Muscle layer of duodenum (tissue), 2 donors: Measurements from ENCODE around the gene DLG1.
"Not testable (repeated sequence)": the region's sequence is repeated elsewhere in the genome, so short reads cannot be mapped to it uniquely, and the experiment has no call there.

Experiments
- H3K27ac ChIP-seq: one replicate; pipeline ENCODE4 v1.7.0; 2013; ENCODE audit warnings: mild to moderate bottlenecking, low read length
- H3K27me3 ChIP-seq: one replicate; pipeline ENCODE4 v1.7.0; 2013; ENCODE audit warnings: low read depth, mild to moderate bottlenecking, control low read depth, low read length
- H3K36me3 ChIP-seq, 2 donors: one replicate each; pipeline ENCODE4 v1.7.0; 2013; ENCODE audit warnings: low read length in 2 of 2, control low read depth in 1 of 2, mild to moderate bottlenecking in 1 of 2; ENCODE audit not compliant: insufficient read depth in 2 of 2, control insufficient read depth in 1 of 2
- H3K4me1 ChIP-seq, 2 donors: one replicate each; pipeline ENCODE4 v1.7.0; 2013; ENCODE audit warnings: low read length in 2 of 2, mild to moderate bottlenecking in 2 of 2, control low read depth in 1 of 2, moderate library complexity in 1 of 2; ENCODE audit not compliant: insufficient read depth in 2 of 2, control insufficient read depth in 1 of 2
- H3K4me3 ChIP-seq, 2 donors: one replicate each; pipeline ENCODE4 v1.7.0; 2013; ENCODE audit warnings: low read length in 2 of 2, low read depth in 1 of 2, mild to moderate bottlenecking in 1 of 2
- H3K9me3 ChIP-seq, 2 donors: one replicate each; pipeline ENCODE4 v1.7.0; 2013; ENCODE audit warnings: low read length in 2 of 2, control low read depth in 1 of 2, mild to moderate bottlenecking in 1 of 2; ENCODE audit not compliant: control insufficient read depth in 1 of 2
- donor health status: healthy.

DLG1 gene

DNA sequence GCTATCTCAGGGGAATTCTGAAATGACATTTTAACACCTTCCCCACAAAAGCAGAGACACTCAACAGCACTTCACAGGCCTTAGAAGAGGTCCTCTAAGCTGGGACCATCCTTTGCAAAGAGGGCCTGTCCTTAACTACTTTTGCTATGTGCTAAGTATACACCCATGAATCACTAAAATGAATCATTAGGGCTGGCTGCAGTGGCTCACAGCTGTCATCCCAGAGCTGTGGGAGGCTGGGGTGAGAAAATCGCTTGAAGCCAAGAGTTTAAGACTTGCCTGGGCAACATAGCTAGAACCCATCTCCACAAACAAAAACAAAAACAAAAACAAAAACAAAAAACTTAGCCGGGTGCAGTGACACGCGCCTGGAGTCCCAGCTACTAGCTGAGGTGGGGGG is 214.9 kb downstream of the DLG1 start:
- Histone ChIP-seq H3K36me3 (peaks cover 0 to 4% of the 10 kb centered on the region in 2 donors), H3K9me3 (no peaks in the 10 kb centered on the region), H3K27me3 (no peaks in the 10 kb centered on the region), H3K4me1 (no peaks in the 10 kb centered on the region), H3K4me3 (no peak overlapping the region), H3K27ac (no peak overlapping the region)

DNA sequence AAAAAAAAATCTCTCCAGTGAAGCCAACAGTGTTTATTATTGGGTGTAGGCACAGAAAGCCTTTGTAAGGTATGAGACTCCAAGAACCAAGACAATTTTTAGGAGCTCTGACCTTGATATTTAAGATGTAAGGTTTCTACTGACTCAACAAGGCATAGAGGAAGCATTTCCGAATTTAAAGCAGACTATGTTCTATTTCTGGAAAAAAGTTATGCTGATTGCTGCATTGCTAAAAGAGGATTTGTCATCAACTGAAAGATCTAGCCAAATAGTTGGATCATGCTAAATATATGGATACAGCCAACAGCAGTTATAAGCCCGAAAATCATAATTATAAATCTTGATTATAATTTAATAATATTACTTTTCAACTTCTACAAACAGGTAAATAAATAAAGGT is 215.5 kb downstream of the DLG1 start:
- H3K9me3 ChIP-seq: no peaks in the 10 kb centered on the region
- H3K27me3 ChIP-seq: no peaks in the 10 kb centered on the region
- no peak overlapping the region for H3K4me3 ChIP-seq
- no peaks in the 10 kb centered on the region for H3K4me1 ChIP-seq
- H3K36me3 ChIP-seq: no peaks in the 10 kb centered on the region
- no peak overlapping the region for H3K27ac ChIP-seq

DNA sequence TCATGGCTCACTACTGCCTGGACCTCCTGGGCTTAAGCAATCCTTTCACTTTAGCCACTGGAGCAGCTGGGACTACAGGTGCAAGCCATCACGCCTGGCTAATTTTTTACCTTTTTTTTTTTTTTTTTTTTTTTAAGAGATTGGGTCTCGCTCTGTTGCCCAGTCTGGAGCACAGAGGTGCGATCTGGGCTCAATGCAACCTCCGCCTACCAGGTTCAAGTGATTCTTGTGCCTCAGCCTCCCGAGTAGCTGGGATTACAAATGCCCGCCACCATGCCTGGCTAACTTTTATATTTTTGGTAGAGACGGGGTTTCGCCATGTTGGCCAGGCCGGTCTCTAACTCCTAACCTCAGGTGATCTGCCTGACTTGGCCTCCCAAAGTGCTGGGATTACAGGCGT is 218.1 kb downstream of the DLG1 start:
- no peaks in the 10 kb centered on the region for H3K4me1 ChIP-seq
- H3K27me3 ChIP-seq: no peaks in the 10 kb centered on the region
- peaks cover 4 to 5% of the 10 kb centered on the region in 2 donors for H3K36me3 ChIP-seq
- no peak overlapping the region for H3K4me3 ChIP-seq
- H3K9me3 ChIP-seq: no peaks in the 10 kb centered on the region
- H3K27ac ChIP-seq: no peak overlapping the region

DNA sequence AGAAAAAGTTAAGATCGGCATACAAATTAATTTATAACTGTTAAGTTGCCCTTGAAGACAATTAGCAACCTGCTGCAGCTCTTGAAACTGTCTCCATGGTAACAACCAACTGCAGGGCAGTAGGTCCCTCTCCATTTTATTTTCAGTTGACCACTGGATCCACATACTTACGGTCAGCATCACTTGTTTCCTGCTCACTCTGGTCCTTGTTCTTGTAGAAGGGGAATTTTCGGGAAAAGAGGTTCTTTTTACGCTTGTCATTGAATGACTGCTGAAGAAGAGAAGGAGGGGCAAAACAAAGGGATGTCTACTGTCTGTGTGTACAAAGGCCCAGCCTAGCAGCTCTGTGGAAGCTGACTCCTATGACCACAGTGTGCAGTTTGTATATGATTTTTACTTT is 222.0 kb downstream of the DLG1 start:
- peaks cover 4 to 12% of the 10 kb centered on the region in 2 donors for H3K36me3 ChIP-seq
- no peak overlapping the region for H3K4me3 ChIP-seq
- H3K27me3 ChIP-seq: no peaks in the 10 kb centered on the region
- no peaks in the 10 kb centered on the region for H3K9me3 ChIP-seq
- H3K4me1 ChIP-seq: no peaks in the 10 kb centered on the region
- no peak overlapping the region for H3K27ac ChIP-seq

DNA sequence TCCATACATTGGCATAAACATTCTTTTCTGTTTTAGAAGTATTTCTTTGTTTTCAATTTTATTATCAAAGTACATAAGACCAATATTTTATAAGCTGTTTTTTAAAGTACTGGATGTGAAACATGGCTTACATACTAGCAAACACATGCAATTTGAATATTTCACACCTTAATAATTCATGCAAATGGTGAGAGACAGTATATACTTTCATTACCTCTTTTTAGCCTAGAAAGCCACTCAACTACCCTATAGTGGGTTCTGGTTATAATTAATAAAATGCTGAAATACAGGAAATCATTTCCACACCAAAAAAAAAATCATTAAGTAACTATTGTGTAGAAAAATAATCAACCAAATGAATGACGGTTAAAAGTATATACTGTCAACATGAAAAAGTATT is 230.3 kb downstream of the DLG1 start:
- Histone ChIP-seq H3K4me1 (no peaks in the 10 kb centered on the region), H3K27me3 (no peaks in the 10 kb centered on the region), H3K9me3 (no peaks in the 10 kb centered on the region), H3K27ac (no peak overlapping the region), H3K4me3 (no peak overlapping the region), H3K36me3 (peaks cover 19 to 30% of the 10 kb centered on the region in 2 donors)

DNA sequence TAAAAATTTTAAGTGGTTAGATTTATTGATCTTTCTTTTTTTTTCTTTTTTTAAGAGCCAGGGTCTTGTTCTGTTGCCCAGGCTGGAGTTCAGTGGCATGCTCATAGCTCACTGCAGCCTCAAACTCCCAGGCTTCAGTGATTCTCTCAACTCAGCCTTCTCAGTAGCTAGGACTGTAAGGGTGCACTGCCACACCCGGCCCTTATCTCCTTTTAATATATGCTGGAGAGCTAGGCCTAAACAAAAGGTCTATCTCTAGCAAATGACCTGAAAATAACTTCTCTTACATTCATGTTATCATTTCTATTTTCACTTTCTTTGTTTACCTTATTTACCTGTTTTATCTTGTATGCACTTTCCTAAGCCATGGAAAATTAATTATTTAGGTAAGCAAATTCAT is 233.6 kb downstream of the DLG1 start:
- Histone ChIP-seq H3K9me3 (no peaks in the 10 kb centered on the region), H3K36me3 (peaks cover 32 to 36% of the 10 kb centered on the region in 2 donors), H3K27ac (no peak overlapping the region), H3K4me3 (no peak overlapping the region), H3K27me3 (no peaks in the 10 kb centered on the region), H3K4me1 (no peaks in the 10 kb centered on the region)

DNA sequence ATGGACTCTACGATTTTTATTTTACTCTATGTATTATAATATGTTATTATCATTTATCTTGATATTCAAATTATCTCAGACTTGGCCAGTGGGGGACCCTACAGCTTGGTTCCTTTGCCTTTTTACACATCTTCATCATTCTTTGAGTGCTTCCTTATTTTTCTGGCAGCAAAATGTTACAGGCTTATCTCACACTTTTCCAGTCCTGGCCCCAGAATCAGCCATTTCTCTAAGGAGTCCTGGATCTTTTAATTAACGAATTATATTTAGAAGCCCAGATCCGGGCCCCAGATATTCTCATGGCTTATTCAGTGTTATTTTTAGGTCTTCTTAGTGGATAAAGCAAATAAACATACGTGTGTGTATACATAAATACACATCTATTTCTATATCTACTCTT is 236.0 kb downstream of the DLG1 start:
- Histone ChIP-seq H3K4me1 (no peaks in the 10 kb centered on the region), H3K9me3 (no peaks in the 10 kb centered on the region), H3K36me3 (peaks cover 38 to 49% of the 10 kb centered on the region in 2 donors), H3K27ac (no peak overlapping the region), H3K27me3 (no peaks in the 10 kb centered on the region), H3K4me3 (no peak overlapping the region)

DNA sequence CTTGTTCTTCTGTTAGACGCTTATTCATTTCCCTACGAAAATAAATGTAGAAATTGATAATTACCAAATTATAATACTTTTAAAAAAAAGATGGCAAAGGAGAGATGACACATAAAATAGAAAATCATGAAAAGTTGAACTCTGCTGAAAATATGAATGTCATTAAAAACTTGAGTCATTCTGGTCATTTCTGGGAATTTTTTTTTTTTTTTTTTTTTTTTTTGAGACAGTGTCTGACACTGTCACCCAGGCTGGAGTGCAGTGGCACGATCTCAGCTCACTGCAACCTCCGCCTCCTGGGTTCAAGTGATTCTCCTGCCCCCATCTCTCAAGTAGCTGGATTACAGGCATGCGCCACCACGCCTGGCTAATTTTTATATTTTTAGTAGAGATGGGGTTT is 246.8 kb downstream of the DLG1 start:
- not testable (repeated sequence) for H3K4me3 ChIP-seq, H3K9me3 ChIP-seq, H3K27me3 ChIP-seq, H3K27ac ChIP-seq, H3K4me1 ChIP-seq
- H3K36me3 ChIP-seq: peaks cover 15 to 35% of the 10 kb centered on the region in 2 donors

DNA sequence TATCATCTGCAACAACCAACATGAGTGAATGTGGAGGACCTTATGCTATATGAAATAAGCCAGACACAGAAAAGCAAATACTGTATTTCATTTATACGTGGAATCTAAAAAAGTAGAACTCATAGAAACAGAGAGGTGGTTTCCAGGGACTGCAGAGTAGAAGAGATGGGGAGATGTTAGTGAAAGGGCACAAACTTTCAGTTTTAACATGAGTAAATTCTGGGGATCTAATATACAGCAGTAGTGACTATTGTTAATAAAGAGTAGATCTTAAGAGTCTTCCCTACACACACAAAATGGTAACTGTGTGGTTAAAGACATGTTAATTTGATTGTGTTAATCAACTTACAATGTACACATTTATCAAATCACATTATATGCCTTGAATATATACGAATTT is 247.9 kb downstream of the DLG1 start:
- no peak overlapping the region for H3K27ac ChIP-seq
- no peaks in the 10 kb centered on the region for H3K9me3 ChIP-seq
- no peak overlapping the region for H3K4me3 ChIP-seq
- no peaks in the 10 kb centered on the region for H3K4me1 ChIP-seq
- no peaks in the 10 kb centered on the region for H3K27me3 ChIP-seq
- H3K36me3 ChIP-seq: peaks cover 8 to 35% of the 10 kb centered on the region in 2 donors

DNA sequence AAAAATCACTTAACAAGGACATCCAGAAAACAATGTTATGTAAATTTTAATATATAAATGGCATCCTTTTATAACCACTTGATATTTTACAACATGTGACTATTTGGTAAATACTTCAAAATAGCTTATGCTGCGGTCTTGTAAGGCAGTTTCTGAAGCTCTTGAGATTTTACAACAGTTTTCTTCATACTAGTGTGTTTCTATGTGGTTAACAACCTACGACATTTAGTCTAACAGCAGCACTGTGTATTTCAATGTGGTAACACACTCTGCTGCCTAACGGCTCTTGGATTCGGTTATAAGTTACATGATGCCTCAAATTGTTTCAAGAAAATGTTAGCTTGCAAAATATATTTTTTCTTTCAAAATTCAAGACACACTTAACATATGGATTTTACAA is 255.9 kb downstream of the DLG1 start:
- peaks cover 5 to 19% of the 10 kb centered on the region in 2 donors for H3K36me3 ChIP-seq
- no peak overlapping the region for H3K4me3 ChIP-seq
- H3K4me1 ChIP-seq: no peaks in the 10 kb centered on the region
- H3K27ac ChIP-seq: no peak overlapping the region
- no peaks in the 10 kb centered on the region for H3K9me3 ChIP-seq
- no peaks in the 10 kb centered on the region for H3K27me3 ChIP-seq

DNA sequence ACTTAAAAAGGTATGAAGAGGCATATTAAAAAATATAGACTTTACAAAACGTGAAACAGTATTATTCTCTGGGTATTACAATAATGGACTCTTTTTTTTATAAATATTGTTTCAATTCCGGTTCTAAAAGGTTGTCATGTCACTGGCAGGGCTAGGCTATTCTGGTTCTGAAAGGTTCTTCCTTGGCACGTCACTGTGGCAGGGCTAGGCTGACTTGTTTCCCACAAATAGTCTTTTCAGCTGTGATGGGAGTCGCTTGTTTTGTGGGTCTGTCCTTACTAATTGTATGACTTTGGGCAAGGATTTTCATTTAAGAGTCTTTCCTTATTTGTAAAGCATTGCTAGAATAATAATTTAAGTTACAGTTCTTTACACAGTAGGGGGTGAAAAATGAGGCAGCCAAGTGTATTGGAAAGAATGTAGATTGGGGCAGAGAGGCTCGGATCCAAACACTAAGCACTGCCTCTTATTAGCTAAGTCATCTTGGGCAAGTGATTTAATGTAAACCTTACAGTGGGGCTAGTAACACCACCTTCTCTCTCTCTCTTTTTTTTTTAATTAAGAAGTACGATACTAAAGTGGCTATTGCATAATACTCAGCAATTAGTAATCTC is 256.4 kb downstream of the DLG1 start:
- Histone ChIP-seq H3K9me3 (no peaks in the 10 kb centered on the region), H3K27ac (no peak overlapping the region), H3K27me3 (no peaks in the 10 kb centered on the region), H3K36me3 (peaks cover 5 to 19% of the 10 kb centered on the region in 2 donors), H3K4me3 (no peak overlapping the region), H3K4me1 (no peaks in the 10 kb centered on the region)

DNA sequence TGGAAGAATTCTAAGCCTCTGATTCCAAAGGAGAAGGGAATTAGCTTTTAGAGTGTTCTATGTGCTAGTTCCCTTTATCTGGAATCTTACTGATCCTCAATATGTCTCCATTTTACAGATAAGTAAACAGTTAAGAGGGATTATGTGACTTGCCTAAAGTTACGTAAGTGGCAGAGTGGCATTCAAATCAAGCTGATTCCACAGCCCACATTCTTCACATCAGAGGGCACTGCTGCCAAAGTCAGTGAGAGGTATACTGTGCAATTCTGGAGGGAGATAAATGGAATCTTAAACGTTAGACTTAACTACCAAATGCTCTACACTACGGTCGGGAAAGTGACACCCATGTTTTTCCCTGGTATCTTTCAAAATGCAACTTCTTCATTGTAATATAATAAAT is 257.8 kb downstream of the DLG1 start:
- peaks cover 5 to 8% of the 10 kb centered on the region in 2 donors for H3K36me3 ChIP-seq
- no peaks in the 10 kb centered on the region for H3K27me3 ChIP-seq
- H3K4me1 ChIP-seq: no peaks in the 10 kb centered on the region
- H3K9me3 ChIP-seq: no peaks in the 10 kb centered on the region
- H3K4me3 ChIP-seq: no peak overlapping the region
- H3K27ac ChIP-seq: no peak overlapping the region
